ENCODE data around the gene IPO11. TPM values are rescaled to one million over a fixed set of nuclear protein-coding genes. Genes with fewer than 3 reads are reported as not detected.

The IPO11 gene
- 10 to 100 TPM; 26.6 to 39.7 TPM for total RNA-seq

DNA sequence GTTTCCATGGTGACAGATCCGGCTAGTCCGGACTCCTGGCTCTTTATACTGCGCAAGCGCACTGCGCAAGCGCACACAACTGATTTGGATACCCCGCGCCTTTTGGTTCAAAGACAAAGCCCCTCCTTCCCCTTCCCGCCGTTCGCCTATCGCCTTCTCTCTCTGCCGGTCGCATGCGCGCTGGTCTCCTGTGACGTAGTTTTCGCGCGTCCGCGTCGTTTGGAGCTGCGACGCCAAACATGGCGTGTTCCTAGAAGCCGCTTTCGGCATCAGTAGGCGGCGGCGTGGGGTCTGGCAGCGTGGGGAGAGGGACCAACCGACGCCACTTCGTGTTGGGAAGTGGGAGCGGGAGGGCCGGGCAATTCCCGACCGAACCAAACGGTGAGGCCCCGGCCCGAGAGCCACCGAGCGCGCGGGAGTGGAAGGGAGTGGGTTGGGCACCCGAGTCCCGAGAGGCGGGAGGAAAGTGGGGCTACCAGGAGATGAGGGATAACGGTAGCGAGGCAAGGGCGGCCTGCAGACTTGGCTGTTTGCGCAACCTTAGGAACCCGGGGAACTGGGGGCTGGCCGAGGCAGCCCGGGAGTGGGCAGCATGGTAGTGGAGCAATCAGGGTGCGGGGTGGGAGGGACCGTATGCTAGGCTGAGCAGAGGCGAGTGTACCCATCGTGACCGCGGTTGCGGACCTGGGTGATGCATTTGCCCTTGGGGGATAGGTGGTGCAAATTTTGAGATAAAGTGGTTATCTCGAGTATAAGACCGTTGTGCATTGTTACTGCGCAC, at the start of gene IPO11:
Gene IPO11, plus strand, starts transcription at position 215 of the 781 bp plus-strand sequence. CDS start 24,517 bp downstream, outside the sequence.
- H3K4me1 Mint-ChIP-seq (ENCODE audit: low read depth): peaks cover 32% of the 10 kb centered on the region
- H3K27me3 Mint-ChIP-seq (ENCODE audit: low read depth): no peaks in the 10 kb centered on the region
- DNase-seq: peak; percentile 98 to 99
- peak; percentile 95 to 97 for ATAC-seq (replicated peaks in 1 of 2)
- H3K36me3 Mint-ChIP-seq (ENCODE audit: insufficient read depth in 2 of 2): no peaks in the 10 kb centered on the region
- no peaks in the 10 kb centered on the region for H3K9me3 Mint-ChIP-seq
- peak within 1 kb of the TSS; percentile 94 to 95 for H3K4me3 Mint-ChIP-seq
- H3K27ac Mint-ChIP-seq: peak within 1 kb of the TSS; percentile 49

DNA sequence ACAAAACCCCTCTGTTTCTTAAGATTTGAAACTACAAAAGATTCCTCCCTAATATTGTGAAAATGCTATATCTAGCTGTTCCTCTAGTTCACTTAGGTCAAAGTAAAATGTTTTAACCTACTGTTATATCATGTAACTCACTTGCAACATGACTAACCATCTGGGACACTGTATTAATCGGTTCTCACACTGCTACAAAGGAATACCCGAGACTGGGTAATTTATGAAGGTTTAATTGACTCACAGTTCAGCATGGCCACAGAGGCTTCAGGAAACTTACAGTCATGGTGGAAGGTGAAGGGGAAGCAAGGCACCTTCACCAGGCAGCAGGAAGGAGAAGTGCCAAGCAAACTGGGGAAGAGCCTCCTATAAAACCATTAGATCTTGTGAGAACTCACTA, 43.5 kb upstream of the IPO11 start:
- H3K36me3 Mint-ChIP-seq (ENCODE audit: insufficient read depth in 2 of 2): peaks cover 6 to 24% of the 10 kb centered on the region in 2 donors

DNA sequence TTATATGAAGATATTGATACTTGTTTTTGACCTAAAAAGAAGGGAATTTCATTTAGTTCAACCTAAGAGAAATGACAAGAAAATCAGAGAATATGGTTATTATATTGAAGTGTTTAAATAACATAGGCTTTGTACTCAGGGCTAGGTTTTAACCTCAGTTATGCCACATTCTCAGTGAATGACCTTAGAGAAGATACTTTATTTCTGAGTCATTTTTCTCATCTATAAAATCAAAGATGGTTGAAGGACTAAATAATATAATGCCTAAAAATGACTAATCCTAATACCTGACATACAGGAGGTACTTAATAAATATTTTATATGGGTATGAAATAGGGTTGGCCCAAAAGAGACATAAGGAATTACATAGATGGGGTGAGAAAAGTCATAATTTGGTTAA, 41.2 kb upstream of the IPO11 start:
- H3K27me3 Mint-ChIP-seq (ENCODE audit: low read depth): no peaks in the 10 kb centered on the region
- DNase-seq (no peak), ATAC-seq (replicated peaks in 1 of 2) (no peak)
- peaks cover 4% of the 10 kb centered on the region for H3K4me1 Mint-ChIP-seq (ENCODE audit: low read depth)
- H3K9me3 Mint-ChIP-seq: no peaks in the 10 kb centered on the region
- peak overlapping the region; percentile 72 for H3K27ac Mint-ChIP-seq
- H3K4me3 Mint-ChIP-seq: no peak overlapping the region
- H3K36me3 Mint-ChIP-seq (ENCODE audit: insufficient read depth in 2 of 2): peaks cover 8 to 18% of the 10 kb centered on the region in 2 donors

More for the DNA sequence above, 43.5 kb upstream of the IPO11 start:
- H3K4me3 Mint-ChIP-seq: no peak overlapping the region
- H3K27ac Mint-ChIP-seq: peak overlapping the region; percentile 87
- peak in 1 of 2 donors; percentile 28 for ATAC-seq (replicated peaks in 1 of 2)
- H3K9me3 Mint-ChIP-seq: no peaks in the 10 kb centered on the region
- H3K27me3 Mint-ChIP-seq (ENCODE audit: low read depth): no peaks in the 10 kb centered on the region
- H3K4me1 Mint-ChIP-seq (ENCODE audit: low read depth): peaks cover 4% of the 10 kb centered on the region
- DNase-seq: no peak

DNA sequence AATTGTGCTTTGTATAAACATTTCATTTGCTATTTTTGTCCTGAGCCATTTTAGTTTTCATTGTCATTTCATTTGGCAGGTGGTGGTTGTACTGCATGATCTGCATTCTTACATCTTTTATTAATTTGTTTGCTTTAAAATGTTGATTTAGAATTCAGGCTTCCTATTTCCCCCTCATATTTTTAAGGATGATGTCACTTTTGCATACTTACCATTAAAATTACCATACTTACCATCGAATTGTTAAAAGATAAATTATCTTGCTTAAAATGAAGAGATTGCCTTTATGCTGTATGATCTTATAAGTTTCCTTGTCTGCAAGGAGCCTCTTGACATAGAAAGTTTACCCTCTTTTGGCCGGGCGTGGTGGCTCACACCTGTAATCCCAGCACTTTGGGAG, 40.0 kb upstream of the IPO11 start:
- peak overlapping the region; percentile 89 for H3K27ac Mint-ChIP-seq
- no peaks in the 10 kb centered on the region for H3K9me3 Mint-ChIP-seq
- DNase-seq (no peak), ATAC-seq (replicated peaks in 1 of 2) (no peak)
- H3K27me3 Mint-ChIP-seq (ENCODE audit: low read depth): no peaks in the 10 kb centered on the region
- H3K4me1 Mint-ChIP-seq (ENCODE audit: low read depth): peaks cover 4% of the 10 kb centered on the region
- H3K4me3 Mint-ChIP-seq: no peak overlapping the region
- H3K36me3 Mint-ChIP-seq (ENCODE audit: insufficient read depth in 2 of 2): peaks cover 8 to 24% of the 10 kb centered on the region in 2 donors

DNA sequence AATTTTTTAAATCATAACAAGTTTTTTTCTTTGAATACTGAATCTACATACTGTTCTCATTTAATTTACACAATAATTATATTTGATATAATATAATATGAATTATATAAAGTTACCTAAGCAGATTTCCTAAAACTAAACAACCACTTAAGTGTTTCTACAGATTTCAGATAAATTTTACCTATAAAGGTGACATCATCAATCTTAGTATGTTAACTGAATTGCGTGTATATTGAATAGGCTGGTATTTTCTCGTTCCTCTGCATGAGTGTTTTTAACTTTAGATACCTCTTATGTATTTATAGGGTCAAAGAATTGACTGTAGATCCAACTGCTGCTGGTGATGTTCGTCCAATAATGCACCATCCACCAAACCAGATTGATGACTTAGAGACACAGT, 39.2 kb upstream of the IPO11 start:
- Mint-ChIP-seq H3K9me3 (no peaks in the 10 kb centered on the region), H3K4me3 (no peak overlapping the region), H3K27me3 (ENCODE audit: low read depth) (no peaks in the 10 kb centered on the region), H3K4me1 (ENCODE audit: low read depth) (peaks cover 4% of the 10 kb centered on the region), H3K36me3 (ENCODE audit: insufficient read depth in 2 of 2) (peaks cover 8 to 28% of the 10 kb centered on the region in 2 donors), H3K27ac (peak overlapping the region; percentile 42)
- DNase-seq (no peak), ATAC-seq (replicated peaks in 1 of 2) (no peak)

DNA sequence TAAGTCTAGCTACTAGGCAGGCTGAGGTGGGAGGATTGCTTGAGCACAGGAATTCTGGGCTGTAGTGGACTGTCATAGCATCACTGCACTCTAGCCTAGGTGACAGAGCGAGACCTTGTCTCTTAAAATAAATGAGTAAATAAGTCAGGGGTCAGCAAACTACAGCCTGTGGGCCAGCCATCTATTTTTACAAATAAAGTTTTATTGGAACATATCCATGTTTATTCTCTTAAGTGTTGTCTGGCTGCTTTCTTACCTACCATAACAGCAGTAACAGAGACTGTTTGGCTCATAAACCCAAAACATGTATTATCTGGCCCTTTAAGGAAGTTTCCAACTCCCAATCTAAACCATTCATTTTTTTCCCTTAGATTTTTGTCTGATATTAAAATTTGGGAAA, 38.5 kb upstream of the IPO11 start:
- no peaks in the 10 kb centered on the region for H3K9me3 Mint-ChIP-seq
- ATAC-seq (replicated peaks in 1 of 2) (no peak), DNase-seq (no peak)
- H3K27ac Mint-ChIP-seq: no peak overlapping the region
- no peak overlapping the region for H3K4me3 Mint-ChIP-seq
- H3K36me3 Mint-ChIP-seq (ENCODE audit: insufficient read depth in 2 of 2): peaks cover 6 to 28% of the 10 kb centered on the region in 2 donors
- no peaks in the 10 kb centered on the region for H3K27me3 Mint-ChIP-seq (ENCODE audit: low read depth)
- H3K4me1 Mint-ChIP-seq (ENCODE audit: low read depth): peaks cover 2% of the 10 kb centered on the region

DNA sequence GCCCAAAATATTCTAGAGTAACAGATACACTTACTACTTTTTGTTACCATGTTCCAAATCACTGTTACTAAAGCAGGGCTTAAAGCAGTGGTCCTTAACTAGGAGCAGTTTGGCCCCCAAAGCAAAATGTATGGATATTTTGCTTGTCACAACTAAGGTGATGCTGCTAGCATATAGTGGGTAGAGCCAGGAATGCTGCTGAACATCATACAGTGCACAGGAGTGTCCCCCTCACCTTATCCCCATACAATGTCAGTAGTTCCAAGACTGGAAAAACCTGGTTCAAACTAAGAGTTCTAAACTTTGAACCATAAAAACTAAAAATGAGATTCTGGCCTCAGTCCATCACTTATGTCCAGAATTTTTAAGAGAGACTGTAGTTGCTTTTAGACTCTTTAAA, 36.9 kb upstream of the IPO11 start:
- DNase-seq (no peak), ATAC-seq (replicated peaks in 1 of 2) (no peak)
- Mint-ChIP-seq H3K9me3 (no peaks in the 10 kb centered on the region), H3K4me1 (ENCODE audit: low read depth) (no peaks in the 10 kb centered on the region), H3K36me3 (ENCODE audit: insufficient read depth in 2 of 2) (peaks cover 6 to 26% of the 10 kb centered on the region in 2 donors), H3K27ac (peak overlapping the region; percentile 72), H3K4me3 (no peak overlapping the region), H3K27me3 (ENCODE audit: low read depth) (no peaks in the 10 kb centered on the region)

DNA sequence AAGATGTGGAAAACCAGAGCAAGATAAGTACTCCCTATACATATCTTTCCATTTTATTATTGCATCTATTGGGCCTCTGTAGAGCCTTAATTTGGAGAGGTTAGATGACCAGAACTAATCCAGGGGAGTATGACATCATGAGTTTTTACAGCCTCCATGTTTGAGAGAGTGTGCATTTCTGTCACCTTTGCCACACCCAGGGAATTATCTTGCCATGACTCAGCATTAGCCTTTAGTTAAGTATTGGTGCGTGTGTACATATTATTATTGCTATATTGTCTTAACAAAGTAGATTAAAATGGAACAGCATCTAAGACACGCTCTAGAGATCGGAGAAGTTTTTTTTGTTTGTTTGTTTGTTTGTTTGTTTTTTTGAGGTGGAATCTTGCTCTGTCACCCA, 36.5 kb upstream of the IPO11 start:
- no peaks in the 10 kb centered on the region for H3K27me3 Mint-ChIP-seq (ENCODE audit: low read depth)
- DNase-seq (no peak), ATAC-seq (replicated peaks in 1 of 2) (no peak)
- no peaks in the 10 kb centered on the region for H3K9me3 Mint-ChIP-seq
- H3K4me3 Mint-ChIP-seq: no peak overlapping the region
- H3K36me3 Mint-ChIP-seq (ENCODE audit: insufficient read depth in 2 of 2): peaks cover 5 to 27% of the 10 kb centered on the region in 2 donors
- H3K27ac Mint-ChIP-seq: peak overlapping the region; percentile 72
- no peaks in the 10 kb centered on the region for H3K4me1 Mint-ChIP-seq (ENCODE audit: low read depth)

DNA sequence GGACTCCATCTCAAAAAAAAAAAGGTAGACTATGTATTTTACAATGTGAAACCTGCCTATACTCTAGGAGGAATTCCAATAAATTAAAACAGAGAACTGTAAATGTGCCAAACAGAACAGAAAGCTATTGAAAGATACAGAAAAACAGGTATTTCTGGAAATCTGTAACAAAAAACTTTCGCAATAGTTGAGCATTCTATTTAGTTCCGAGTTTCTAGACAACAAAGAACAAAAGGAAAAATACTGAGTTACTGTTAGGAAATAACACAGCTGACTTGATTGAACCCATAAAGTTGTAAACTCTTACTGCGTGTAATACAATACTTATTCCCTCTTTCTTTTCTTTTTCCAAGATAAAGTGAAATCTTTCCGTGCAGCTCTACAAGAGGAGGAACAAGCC, 27.4 kb upstream of the IPO11 start:
- ATAC-seq (replicated peaks in 1 of 2) (no peak), DNase-seq (no peak)
- Mint-ChIP-seq H3K27me3 (ENCODE audit: low read depth) (no peaks in the 10 kb centered on the region), H3K27ac (peak overlapping the region; percentile 54), H3K36me3 (ENCODE audit: insufficient read depth in 2 of 2) (peaks cover under 1 to 20% of the 10 kb centered on the region in 2 donors), H3K4me3 (no peak overlapping the region), H3K9me3 (no peaks in the 10 kb centered on the region), H3K4me1 (ENCODE audit: low read depth) (peaks cover 9% of the 10 kb centered on the region)

DNA sequence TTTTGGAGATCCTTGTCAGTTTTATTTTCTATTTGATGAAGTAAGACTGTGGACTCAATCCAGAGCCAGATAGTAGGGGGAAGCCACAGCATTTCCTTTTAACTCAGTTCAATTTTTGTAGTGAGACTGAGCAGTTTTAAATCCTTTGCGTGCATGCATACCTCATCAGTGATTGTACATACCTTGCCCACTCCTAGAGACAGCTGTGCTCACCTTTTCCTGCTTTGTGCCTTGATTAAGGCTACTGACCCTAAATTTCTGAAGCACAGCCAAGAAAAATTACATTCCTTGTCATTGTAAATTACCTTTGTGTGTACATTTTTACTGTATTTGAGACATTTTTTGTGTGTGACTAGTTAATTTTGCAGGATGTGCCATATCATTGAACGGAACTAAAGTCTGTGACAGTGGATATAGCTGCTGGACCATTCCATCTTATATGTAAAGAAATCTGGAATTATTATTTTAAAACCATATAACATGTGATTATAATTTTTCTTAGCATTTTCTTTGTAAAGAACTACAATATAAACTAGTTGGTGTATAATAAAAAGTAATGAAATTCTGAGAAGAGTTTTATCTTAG, 26.7 kb upstream of the IPO11 start:
- no peak for DNase-seq
- ATAC-seq (replicated peaks in 1 of 2): no peak
- peak overlapping the region; percentile 23 for H3K27ac Mint-ChIP-seq
- H3K27me3 Mint-ChIP-seq (ENCODE audit: low read depth): no peaks in the 10 kb centered on the region
- H3K36me3 Mint-ChIP-seq (ENCODE audit: insufficient read depth in 2 of 2): peaks cover 0 to 18% of the 10 kb centered on the region in 2 donors
- no peak overlapping the region for H3K4me3 Mint-ChIP-seq
- peaks cover 9% of the 10 kb centered on the region for H3K4me1 Mint-ChIP-seq (ENCODE audit: low read depth)
- no peaks in the 10 kb centered on the region for H3K9me3 Mint-ChIP-seq

DNA sequence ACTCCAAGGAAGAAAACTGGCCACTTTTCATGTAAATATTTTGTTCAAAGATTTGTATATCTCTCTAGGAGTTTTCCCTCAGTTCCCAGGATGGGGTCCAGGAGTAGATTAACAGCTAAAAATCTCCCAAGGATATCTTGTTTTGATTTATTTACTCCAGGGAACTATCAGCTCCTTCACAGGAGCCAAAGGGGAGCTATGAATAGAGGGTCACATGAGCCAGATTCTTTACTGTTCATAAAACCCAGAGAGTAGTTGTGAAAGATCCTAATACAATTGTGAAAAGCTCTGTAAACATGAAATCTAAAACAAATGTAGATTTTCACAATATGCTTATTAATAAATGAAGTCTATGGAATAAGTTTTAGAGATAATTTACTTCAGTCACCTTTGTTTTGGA, 25.7 kb upstream of the IPO11 start:
- Mint-ChIP-seq H3K36me3 (ENCODE audit: insufficient read depth in 2 of 2) (peaks cover 1 to 13% of the 10 kb centered on the region in 2 donors), H3K9me3 (no peaks in the 10 kb centered on the region), H3K27ac (peak overlapping the region; percentile 88), H3K27me3 (ENCODE audit: low read depth) (no peaks in the 10 kb centered on the region), H3K4me1 (ENCODE audit: low read depth) (peaks cover 9% of the 10 kb centered on the region), H3K4me3 (no peak overlapping the region)
- DNase-seq (no peak), ATAC-seq (replicated peaks in 1 of 2) (no peak)

DNA sequence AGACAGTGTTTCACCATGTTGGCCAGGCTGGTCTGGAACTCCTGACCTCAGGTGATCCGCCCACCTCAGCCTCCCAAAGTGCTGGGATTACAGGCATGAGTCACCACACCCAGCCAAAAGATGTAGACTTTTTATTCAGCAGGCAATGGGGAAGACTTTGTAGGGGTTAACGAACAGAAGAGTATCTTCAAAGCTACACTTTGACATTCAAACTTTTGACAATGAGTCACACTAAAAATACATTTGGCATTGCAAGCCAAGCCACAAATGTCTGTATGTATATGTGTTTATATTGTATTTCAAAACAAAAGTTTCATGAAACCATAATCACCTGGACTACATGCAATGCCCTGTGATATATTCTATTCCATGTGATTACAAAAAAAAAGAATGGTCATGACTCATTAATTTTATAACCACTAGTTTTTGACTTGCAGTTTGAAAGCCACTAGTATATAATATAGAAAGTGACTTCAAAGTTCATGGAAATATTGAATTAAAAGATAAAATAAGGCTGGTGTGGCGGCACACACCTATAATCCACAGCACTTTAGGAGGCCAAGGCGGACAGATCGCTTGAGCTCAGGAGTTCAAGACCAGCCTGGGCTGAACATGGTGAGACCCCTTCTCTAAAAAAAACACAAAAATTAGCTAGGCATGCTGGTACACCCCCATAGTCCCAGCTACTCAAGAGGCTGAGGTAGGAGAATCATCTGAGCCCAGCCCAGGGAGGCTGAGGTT, 17.2 kb upstream of the IPO11 start:
- H3K9me3 Mint-ChIP-seq: no peaks in the 10 kb centered on the region
- no peaks in the 10 kb centered on the region for H3K27me3 Mint-ChIP-seq (ENCODE audit: low read depth)
- H3K27ac Mint-ChIP-seq: peak overlapping the region; percentile 91
- ATAC-seq (replicated peaks in 1 of 2): peak; percentile 81 to 86
- H3K4me1 Mint-ChIP-seq (ENCODE audit: low read depth): peaks cover 57% of the 10 kb centered on the region
- peak in 1 of 2 donors; percentile 23 for DNase-seq
- H3K4me3 Mint-ChIP-seq: peak overlapping the region in 1 of 2 donors; percentile 8
- H3K36me3 Mint-ChIP-seq (ENCODE audit: insufficient read depth in 2 of 2): peaks cover 6 to 30% of the 10 kb centered on the region in 2 donors

Data from activated T-cell treated with anti-CD3 and anti-CD28 coated beads, Interleukin-2, amount 50 U/mL, for 72 hours (primary cell).